Hepatocyte (in vitro differentiated cells): Measurements from ENCODE around the gene C1orf116. TPM values are rescaled to one million over a fixed set of nuclear protein-coding genes. Genes with fewer than 3 reads are reported as not detected.

Experiments
- DNase-seq: peaks from one replicate; pipeline ENCODE4 v3.0.0-alpha.2; 2016; ENCODE audit warnings: low spot score
- H2AFZ ChIP-seq: fragments of 200-600 bp; sonication (generic); 2 replicates; pipeline ENCODE4 v1.6.0; 2016; ENCODE audit warnings: antibody characterized with exemption, mild to moderate bottlenecking
- H3K27ac ChIP-seq: fragments of 200-600 bp; sonication (generic); 2 replicates; pipeline ENCODE4 v1.5.1; 2016; ENCODE audit warnings: mild to moderate bottlenecking
- H3K27me3 ChIP-seq: fragments of 200-600 bp; sonication (generic); 2 replicates; pipeline ENCODE4 v1.6.1; 2016
- H3K36me3 ChIP-seq: fragments of 200-600 bp; sonication (generic); replicated peaks from 2 replicates; pipeline ENCODE4 v1.5.1; 2016; ENCODE audit warnings: low read depth; ENCODE audit not compliant: insufficient read depth
- H3K4me1 ChIP-seq: fragments of 200-600 bp; sonication (generic); 2 replicates; pipeline ENCODE4 v1.5.1; 2016; ENCODE audit warnings: mild to moderate bottlenecking, moderate library complexity; ENCODE audit not compliant: insufficient read depth
- H3K4me2 ChIP-seq: fragments of 200-600 bp; sonication (generic); 2 replicates; pipeline ENCODE4 v1.6.0; 2016
- H3K4me3 ChIP-seq: fragments of 200-600 bp; sonication (generic); 2 replicates; pipeline ENCODE4 v1.5.1; 2016; ENCODE audit warnings: mild to moderate bottlenecking
- H3K79me2 ChIP-seq: fragments of 200-600 bp; sonication (generic); 2 replicates; pipeline ENCODE4 v1.6.0; 2017; ENCODE audit warnings: mild to moderate bottlenecking
- H3K9me2 ChIP-seq: fragments of 200-600 bp; sonication (generic); replicated peaks from 2 replicates; pipeline ENCODE4 v1.6.0; 2017; ENCODE audit warnings: mild to moderate bottlenecking; ENCODE audit not compliant: insufficient read depth
- H3K9me3 ChIP-seq: fragments of 200-600 bp; sonication (generic); 2 replicates; pipeline ENCODE4 v1.5.1; 2016; ENCODE audit warnings: low read depth, mild to moderate bottlenecking
- H4K20me1 ChIP-seq: fragments of 200-600 bp; sonication (generic); 2 replicates; pipeline ENCODE4 v1.6.0; 2016; ENCODE audit warnings: mild to moderate bottlenecking; ENCODE audit not compliant: insufficient read depth, poor library complexity, severe bottlenecking
- CTCF ChIP-seq: fragments of 200-600 bp; sonication (generic); IDR thresholded peaks from 2 replicates; pipeline ENCODE4 v1.5.1; 2016; ENCODE audit warnings: antibody characterized with exemption, mild to moderate bottlenecking; ENCODE audit not compliant: poor library complexity
- EZH2 ChIP-seq: fragments of 200-600 bp; sonication (generic); IDR thresholded peaks from 2 replicates; pipeline ENCODE4 v1.6.1; 2016; ENCODE audit warnings: antibody characterized with exemption, mild to moderate bottlenecking, borderline replicate concordance
- EZH2phosphoT487 ChIP-seq: fragments of 200-600 bp; sonication (generic); IDR thresholded peaks from one replicate; pipeline ENCODE4 v1.6.1; 2018; ENCODE audit warnings: antibody characterized with exemption, mild to moderate bottlenecking, low read depth, moderate library complexity; ENCODE audit not compliant: unreplicated experiment, severe bottlenecking
- WGBS: methylation state at CpG from one replicate; pipeline ENCODE4 v1.1.6; 2016; ENCODE audit warnings: low lambda C conversion rate; ENCODE audit errors: missing lambda C conversion rate; 5-methylcytosine and 5-hydroxymethylcytosine counted together
- polyA plus RNA-seq: library from polyadenylated mRNA; unstranded; fragments of >200 nt; fragmentation: Nextera tagmentation; extraction: Ambion mirVana; gene quantifications from 2 replicates; pipeline ENCODE4 v1.2.1, GENCODE V29; 2016
- total RNA-seq: library from RNA; depleted of rRNA; stranded (reverse); fragments of >200 nt; gene quantifications from 2 replicates; pipeline ENCODE4 v1.2.3, GENCODE V29; 2014

The C1orf116 gene
- total and polyA plus RNA-seq, 2 experiments from 2014 or later: 15.7 to 18.3 TPM

- Histone ChIP-seq H3K4me2 (no peak overlapping the region), H3K36me3 (no peaks in the 10 kb centered on the region), H3K79me2 (no peaks in the 10 kb centered on the region), H2AFZ (no peak overlapping the region), H3K27me3 (no peaks in the 10 kb centered on the region), H3K4me1 (no peaks in the 10 kb centered on the region), H3K9me3 (no peaks in the 10 kb centered on the region), H3K27ac (no peak overlapping the region), H3K9me2 (no peaks in the 10 kb centered on the region), H3K4me3 (no peak overlapping the region), H4K20me1 (no peaks in the 10 kb centered on the region)
- DNase-seq: no peak
- TF ChIP-seq EZH2phosphoT487: no peak
- no peak for TF ChIP-seq CTCF
- TF ChIP-seq EZH2: no peak
- 88% methylated on average over 2 of the region's 2 CpGs for WGBS
Observed at GRCh38 chr1:206998816-206999215, 33.7 kb downstream of the C1orf116 start.

GRCh38 chr1:206992790-206993189 is 39.8 kb downstream of the C1orf116 start:
- Histone ChIP-seq H3K27ac (peak overlapping the region; percentile 47), H3K36me3 (no peaks in the 10 kb centered on the region), H3K4me3 (no peak overlapping the region), H3K9me2 (no peaks in the 10 kb centered on the region), H2AFZ (no peak overlapping the region), H3K9me3 (no peaks in the 10 kb centered on the region), H3K27me3 (no peaks in the 10 kb centered on the region), H3K79me2 (no peaks in the 10 kb centered on the region), H3K4me1 (no peaks in the 10 kb centered on the region), H3K4me2 (no peak overlapping the region), H4K20me1 (no peaks in the 10 kb centered on the region)
- no peak for DNase-seq
- no peak for TF ChIP-seq EZH2phosphoT487
- no peak for TF ChIP-seq CTCF
- no peak for TF ChIP-seq EZH2

GRCh38 chr1:206987873-206988272 is 44.7 kb downstream of the C1orf116 start:
- H3K9me2 ChIP-seq: no peaks in the 10 kb centered on the region
- no peak overlapping the region for H3K4me2 ChIP-seq
- TF ChIP-seq CTCF: no peak
- no peak for TF ChIP-seq EZH2
- no peak for TF ChIP-seq EZH2phosphoT487
- H2AFZ ChIP-seq: no peak overlapping the region
- 87% methylated on average over 1 of the region's 1 CpG for WGBS
- no peak for DNase-seq
- no peak overlapping the region for H3K4me3 ChIP-seq
- H4K20me1 ChIP-seq: no peaks in the 10 kb centered on the region
- peaks cover 8% of the 10 kb centered on the region for H3K27me3 ChIP-seq
- no peaks in the 10 kb centered on the region for H3K79me2 ChIP-seq
- no peaks in the 10 kb centered on the region for H3K36me3 ChIP-seq
- no peaks in the 10 kb centered on the region for H3K9me3 ChIP-seq
- H3K4me1 ChIP-seq: no peaks in the 10 kb centered on the region
- H3K27ac ChIP-seq: no peak overlapping the region

GRCh38 chr1:206986885-206987284 is 45.7 kb downstream of the C1orf116 start:
- WGBS: 75% methylated on average over 3 of the region's 3 CpGs
- no peaks in the 10 kb centered on the region for H3K79me2 ChIP-seq
- no peak overlapping the region for H3K4me2 ChIP-seq
- H3K27me3 ChIP-seq: peaks cover 8% of the 10 kb centered on the region
- H3K4me1 ChIP-seq: no peaks in the 10 kb centered on the region
- no peak overlapping the region for H3K4me3 ChIP-seq
- TF ChIP-seq EZH2phosphoT487 (no peak), EZH2 (no peak), CTCF (no peak)
- H4K20me1 ChIP-seq: no peaks in the 10 kb centered on the region
- no peak overlapping the region for H2AFZ ChIP-seq
- no peaks in the 10 kb centered on the region for H3K9me3 ChIP-seq
- H3K27ac ChIP-seq: no peak overlapping the region
- no peaks in the 10 kb centered on the region for H3K36me3 ChIP-seq
- no peak for DNase-seq
- H3K9me2 ChIP-seq: no peaks in the 10 kb centered on the region
